ENCODE measurements around the gene CD44. TPM values are rescaled to one million over a fixed set of nuclear protein-coding genes. Genes with fewer than 3 reads are reported as not detected.

CD44 gene
- total RNA-seq, 1 experiment from 2014 or later = 61.4 TPM

- intact Hi-C loops (cut with micrococcal nuclease; ENCODE audit: unreplicated experiment) = no loop called here
- H3K9me3 Mint-ChIP-seq (ENCODE audit: unreplicated experiment) = no peaks in the 10 kb centered on the region
- peaks cover 14% of the 10 kb centered on the region for H3K27me3 Mint-ChIP-seq (ENCODE audit: insufficient read depth, unreplicated experiment)
- Histone ChIP-seq H3K4me1 (no peaks in the 10 kb centered on the region), H3K4me3 (ENCODE audit: low read depth, low read length) (no peak overlapping the region), H3K9me3 (no peaks in the 10 kb centered on the region), H3K36me3 (ENCODE audit: control insufficient read depth, insufficient read depth, low read length) (no peaks in the 10 kb centered on the region), H3K27me3 (replicated peaks; ENCODE audit: control insufficient read depth, insufficient read depth, low read length) (no peaks in the 10 kb centered on the region)
- no peak overlapping the region for H3K4me3 Mint-ChIP-seq (ENCODE audit: unreplicated experiment)
- H3K4me1 Mint-ChIP-seq (ENCODE audit: low read depth, unreplicated experiment) = no peaks in the 10 kb centered on the region
- ChIA-PET POLR2A (no interaction called here), CTCF (interaction anchor here (0.8 kb wide), 1 partner anchor 186 kb away, joined by 3 read pairs; no protein-coding TSS in a partner anchor)
- no TSS peak for BruUV-seq (replicated peaks)
- H3K36me3 Mint-ChIP-seq (ENCODE audit: insufficient read depth, unreplicated experiment) = no peaks in the 10 kb centered on the region
- no peak overlapping the region for H3K27ac Mint-ChIP-seq (ENCODE audit: unreplicated experiment)
- no peak for DNase-seq
- TF ChIP-seq, protein P1, sequence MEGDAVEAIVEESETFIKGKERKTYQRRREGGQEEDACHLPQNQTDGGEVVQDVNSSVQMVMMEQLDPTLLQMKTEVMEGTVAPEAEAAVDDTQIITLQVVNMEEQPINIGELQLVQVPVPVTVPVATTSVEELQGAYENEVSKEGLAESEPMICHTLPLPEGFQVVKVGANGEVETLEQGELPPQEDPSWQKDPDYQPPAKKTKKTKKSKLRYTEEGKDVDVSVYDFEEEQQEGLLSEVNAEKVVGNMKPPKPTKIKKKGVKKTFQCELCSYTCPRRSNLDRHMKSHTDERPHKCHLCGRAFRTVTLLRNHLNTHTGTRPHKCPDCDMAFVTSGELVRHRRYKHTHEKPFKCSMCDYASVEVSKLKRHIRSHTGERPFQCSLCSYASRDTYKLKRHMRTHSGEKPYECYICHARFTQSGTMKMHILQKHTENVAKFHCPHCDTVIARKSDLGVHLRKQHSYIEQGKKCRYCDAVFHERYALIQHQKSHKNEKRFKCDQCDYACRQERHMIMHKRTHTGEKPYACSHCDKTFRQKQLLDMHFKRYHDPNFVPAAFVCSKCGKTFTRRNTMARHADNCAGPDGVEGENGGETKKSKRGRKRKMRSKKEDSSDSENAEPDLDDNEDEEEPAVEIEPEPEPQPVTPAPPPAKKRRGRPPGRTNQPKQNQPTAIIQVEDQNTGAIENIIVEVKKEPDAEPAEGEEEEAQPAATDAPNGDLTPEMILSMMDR (IDR thresholded peaks at IDR 0.05; ENCODE audit: insufficient read depth in 1 of 2, low read depth in 1 of 2, low read length in 1 of 2, severe bottlenecking in 1 of 2, unreplicated experiment in 1 of 2) = no peak
Measured at GRCh38 chr11:35116762-35117640, 22.0 kb upstream of the CD44 start.

- Mint-ChIP-seq H3K27ac (ENCODE audit: unreplicated experiment) (no peak overlapping the region), H3K4me3 (ENCODE audit: unreplicated experiment) (no peak overlapping the region), H3K36me3 (ENCODE audit: insufficient read depth, unreplicated experiment) (no peaks in the 10 kb centered on the region), H3K4me1 (ENCODE audit: low read depth, unreplicated experiment) (no peaks in the 10 kb centered on the region), H3K27me3 (ENCODE audit: insufficient read depth, unreplicated experiment) (peaks cover 11% of the 10 kb centered on the region), H3K9me3 (ENCODE audit: unreplicated experiment) (no peaks in the 10 kb centered on the region)
- no peaks in the 10 kb centered on the region; the same call in 1 of the 2 replicates for H3K27me3 ChIP-seq (replicated peaks; ENCODE audit: control insufficient read depth, insufficient read depth, low read length)
- intact Hi-C loops (cut with micrococcal nuclease; ENCODE audit: unreplicated experiment) = no loop called here
- DNase-seq = no peak
- ChIA-PET POLR2A (no interaction called here), CTCF (no interaction called here)
- no TSS peak for BruUV-seq (replicated peaks)
- no peaks in the 10 kb centered on the region for H3K36me3 ChIP-seq (ENCODE audit: control insufficient read depth, insufficient read depth, low read length)
- TF ChIP-seq, protein P1 (IDR thresholded peaks at IDR 0.05; ENCODE audit: insufficient read depth in 1 of 2, low read depth in 1 of 2, low read length in 1 of 2, severe bottlenecking in 1 of 2, unreplicated experiment in 1 of 2) = no peak
- no peak overlapping the region for H3K4me3 ChIP-seq (ENCODE audit: low read depth, low read length)
- H3K4me1 ChIP-seq = no peaks in the 10 kb centered on the region
- H3K9me3 ChIP-seq = no peaks in the 10 kb centered on the region
Measured at GRCh38 chr11:35118906-35119305, 20.1 kb upstream of the CD44 start.

DNA sequence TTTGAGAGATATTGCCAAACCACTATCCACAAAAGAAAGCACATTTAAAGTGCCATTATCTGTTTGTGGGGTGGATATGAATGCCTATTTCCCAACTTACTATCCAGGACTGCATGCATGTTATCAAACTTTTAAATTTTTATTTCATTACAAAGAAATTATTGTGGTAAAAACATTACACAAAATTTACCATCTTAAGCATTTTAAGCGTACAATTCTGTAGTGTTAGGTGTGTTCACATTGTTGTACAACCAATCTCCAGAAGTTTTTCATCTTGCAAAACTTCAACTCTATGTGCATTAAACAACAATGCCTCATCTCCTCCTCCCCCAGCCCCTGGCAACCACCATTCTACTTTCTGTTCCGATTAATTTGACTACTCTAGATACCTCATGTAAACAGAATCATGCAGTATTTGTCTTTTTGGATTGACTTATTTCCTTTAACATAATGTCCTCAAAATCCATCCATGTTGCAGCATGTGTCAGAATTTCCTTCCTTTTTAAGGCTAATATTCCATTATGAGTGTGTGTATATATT is 17.6 kb upstream of the CD44 start:
- no peaks in the 10 kb centered on the region for H3K36me3 ChIP-seq (ENCODE audit: control insufficient read depth, insufficient read depth, low read length)
- BruUV-seq (replicated peaks) = no TSS peak
- CTCF ChIA-PET = no interaction called here

More for the DNA sequence above, 17.6 kb upstream of the CD44 start:
- no peak for DNase-seq
- POLR2A ChIA-PET = no interaction called here
- H3K4me3 ChIP-seq (ENCODE audit: low read depth, low read length) = no peak overlapping the region
- peaks cover 11% of the 10 kb centered on the region for H3K27me3 Mint-ChIP-seq (ENCODE audit: insufficient read depth, unreplicated experiment)
- intact Hi-C loops (cut with micrococcal nuclease; ENCODE audit: unreplicated experiment) = no loop called here
- H3K27me3 ChIP-seq (replicated peaks; ENCODE audit: control insufficient read depth, insufficient read depth, low read length) = no peaks in the 10 kb centered on the region; the same call in 1 of the 2 replicates
- H3K4me1 ChIP-seq = no peaks in the 10 kb centered on the region
- TF ChIP-seq, protein P1 (IDR thresholded peaks at IDR 0.05; ENCODE audit: insufficient read depth in 1 of 2, low read depth in 1 of 2, low read length in 1 of 2, severe bottlenecking in 1 of 2, unreplicated experiment in 1 of 2) = no peak
- no peaks in the 10 kb centered on the region for H3K36me3 Mint-ChIP-seq (ENCODE audit: insufficient read depth, unreplicated experiment)
- no peak overlapping the region for H3K27ac Mint-ChIP-seq (ENCODE audit: unreplicated experiment)
- no peaks in the 10 kb centered on the region for H3K4me1 Mint-ChIP-seq (ENCODE audit: low read depth, unreplicated experiment)
- H3K9me3 Mint-ChIP-seq (ENCODE audit: unreplicated experiment) = no peaks in the 10 kb centered on the region
- no peaks in the 10 kb centered on the region for H3K9me3 ChIP-seq
- no peak overlapping the region for H3K4me3 Mint-ChIP-seq (ENCODE audit: unreplicated experiment)

Data from Caco-2 (cell line).